GM12874 (cell line): Measurements from ENCODE around the gene ITGA1.

ENCODE experiments used
- TF ChIP-seq, protein P1 (sequence below): IDR thresholded peaks from 2 replicates; pipeline ENCODE4 v1.5.1; 2011; ENCODE audit warnings: low read depth, mild to moderate bottlenecking, control low read depth, low read length, moderate library complexity; ENCODE audit not compliant: insufficient read depth

Gene ITGA1

DNA sequence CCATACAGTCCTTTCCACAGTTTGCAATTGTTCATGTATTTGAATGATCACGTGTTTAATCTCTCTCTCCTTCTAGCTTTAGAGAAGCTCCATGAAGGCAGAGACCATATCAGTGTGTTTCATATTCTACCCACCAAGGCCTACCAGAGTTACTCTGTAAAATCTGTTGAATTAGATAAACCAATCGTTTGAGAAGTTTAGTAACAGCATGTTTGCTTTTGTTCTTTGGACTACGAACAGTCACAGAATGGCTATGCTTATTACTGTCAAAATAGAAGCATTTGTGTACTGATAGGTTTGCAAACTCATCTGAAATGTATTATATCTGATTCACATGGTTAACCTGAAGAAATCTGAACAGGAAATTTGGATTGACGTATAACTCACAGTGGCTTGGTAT, 93.8 kb downstream of the ITGA1 start:
- TF ChIP-seq, protein P1, sequence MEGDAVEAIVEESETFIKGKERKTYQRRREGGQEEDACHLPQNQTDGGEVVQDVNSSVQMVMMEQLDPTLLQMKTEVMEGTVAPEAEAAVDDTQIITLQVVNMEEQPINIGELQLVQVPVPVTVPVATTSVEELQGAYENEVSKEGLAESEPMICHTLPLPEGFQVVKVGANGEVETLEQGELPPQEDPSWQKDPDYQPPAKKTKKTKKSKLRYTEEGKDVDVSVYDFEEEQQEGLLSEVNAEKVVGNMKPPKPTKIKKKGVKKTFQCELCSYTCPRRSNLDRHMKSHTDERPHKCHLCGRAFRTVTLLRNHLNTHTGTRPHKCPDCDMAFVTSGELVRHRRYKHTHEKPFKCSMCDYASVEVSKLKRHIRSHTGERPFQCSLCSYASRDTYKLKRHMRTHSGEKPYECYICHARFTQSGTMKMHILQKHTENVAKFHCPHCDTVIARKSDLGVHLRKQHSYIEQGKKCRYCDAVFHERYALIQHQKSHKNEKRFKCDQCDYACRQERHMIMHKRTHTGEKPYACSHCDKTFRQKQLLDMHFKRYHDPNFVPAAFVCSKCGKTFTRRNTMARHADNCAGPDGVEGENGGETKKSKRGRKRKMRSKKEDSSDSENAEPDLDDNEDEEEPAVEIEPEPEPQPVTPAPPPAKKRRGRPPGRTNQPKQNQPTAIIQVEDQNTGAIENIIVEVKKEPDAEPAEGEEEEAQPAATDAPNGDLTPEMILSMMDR: no peak

DNA sequence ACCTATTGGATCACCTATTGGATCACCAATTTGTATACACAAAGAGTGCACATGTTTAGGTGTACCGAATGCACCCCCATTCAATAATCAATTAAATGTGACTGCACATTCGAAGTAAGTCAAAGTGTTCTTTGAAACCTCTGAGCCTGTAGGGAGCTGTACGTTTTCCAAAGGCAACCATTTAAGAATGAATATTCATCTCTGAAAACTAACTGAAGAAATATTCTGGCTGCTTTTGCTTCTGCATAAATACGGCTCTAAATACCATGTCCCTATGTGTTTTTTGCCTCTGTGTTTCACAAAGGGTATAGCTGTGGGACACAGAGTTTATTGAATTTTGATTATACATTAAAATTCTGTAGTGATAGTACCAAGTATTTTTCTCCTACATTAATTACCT, 95.4 kb downstream of the ITGA1 start:
- TF ChIP-seq, protein P1: no peak

DNA sequence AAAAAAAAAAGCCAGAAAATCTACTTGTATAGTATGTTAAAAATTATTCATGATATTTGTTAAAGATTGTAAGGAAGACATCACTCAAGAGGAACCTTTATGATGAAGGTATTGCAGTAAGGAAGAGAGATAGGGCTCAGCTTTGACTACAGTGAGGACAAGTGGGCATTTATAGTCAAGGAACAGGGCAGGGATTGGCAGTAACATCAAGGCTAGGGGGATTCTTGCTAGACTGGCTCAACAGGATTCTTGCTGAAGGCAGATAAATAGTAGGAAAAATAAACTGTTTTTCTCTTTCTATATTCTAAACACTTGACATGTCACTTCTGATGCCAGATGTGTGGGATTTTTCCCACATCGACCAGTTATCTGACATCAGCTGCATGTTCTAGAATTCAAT, 96.7 kb downstream of the ITGA1 start:
- TF ChIP-seq, protein P1: no peak

DNA sequence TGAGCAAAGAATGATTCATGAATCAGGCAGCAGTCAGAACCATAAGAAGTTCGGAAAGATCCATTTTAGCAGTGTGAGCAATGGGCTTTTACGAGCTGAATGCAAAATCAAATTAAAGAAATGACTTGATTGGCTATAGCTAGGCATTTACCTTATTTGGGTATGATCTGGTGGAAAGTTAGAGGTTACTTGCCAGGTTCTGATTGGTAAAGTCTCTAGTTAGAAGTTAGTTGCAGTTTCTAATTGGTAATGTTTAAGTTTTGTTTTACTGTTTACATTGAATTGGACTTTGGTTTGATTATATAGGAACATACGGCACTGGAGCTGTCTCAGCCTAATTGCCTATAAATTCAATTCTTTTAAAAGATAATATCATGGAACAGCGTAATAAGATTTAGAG, 97.9 kb downstream of the ITGA1 start:
- TF ChIP-seq, protein P1: no peak

DNA sequence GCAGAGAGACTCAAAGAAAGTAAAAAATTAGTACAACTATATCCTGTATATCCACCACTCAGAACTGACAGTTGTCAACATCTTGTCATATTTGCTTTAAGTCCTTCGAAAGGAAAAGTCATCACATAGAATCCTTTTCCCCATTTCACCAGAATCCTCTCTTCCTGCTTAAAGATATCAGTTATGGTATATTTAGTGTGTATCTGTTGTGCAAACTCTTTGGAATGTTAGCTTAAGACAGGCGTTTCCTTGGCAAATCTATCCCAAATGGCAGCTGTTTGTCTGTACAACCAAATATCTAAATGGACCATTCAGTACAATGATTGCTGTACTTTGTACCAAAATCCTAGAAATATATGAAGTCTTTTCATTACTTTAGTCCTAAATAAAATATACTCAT, 98.5 kb downstream of the ITGA1 start:
- TF ChIP-seq, protein P1: no peak

DNA sequence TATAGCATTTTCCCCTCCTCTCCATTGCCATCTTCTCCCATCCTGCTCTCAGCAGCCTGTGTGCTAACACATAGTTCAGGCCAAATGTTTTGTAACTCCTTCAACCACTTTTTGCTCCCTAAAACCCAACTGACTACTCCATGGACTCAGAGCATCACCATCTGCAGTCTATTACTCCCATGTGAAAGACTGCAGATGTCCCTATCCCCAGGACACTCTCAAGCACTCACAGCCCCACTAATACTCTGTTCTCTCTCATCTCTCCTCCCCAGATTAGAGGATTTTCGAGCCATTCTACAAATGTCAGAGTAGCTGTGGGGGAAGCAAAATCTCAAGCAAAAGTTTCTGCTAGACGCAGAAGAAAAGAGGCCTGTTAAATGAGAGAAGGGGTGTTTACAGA, 99.3 kb downstream of the ITGA1 start:
- TF ChIP-seq, protein P1: no peak

DNA sequence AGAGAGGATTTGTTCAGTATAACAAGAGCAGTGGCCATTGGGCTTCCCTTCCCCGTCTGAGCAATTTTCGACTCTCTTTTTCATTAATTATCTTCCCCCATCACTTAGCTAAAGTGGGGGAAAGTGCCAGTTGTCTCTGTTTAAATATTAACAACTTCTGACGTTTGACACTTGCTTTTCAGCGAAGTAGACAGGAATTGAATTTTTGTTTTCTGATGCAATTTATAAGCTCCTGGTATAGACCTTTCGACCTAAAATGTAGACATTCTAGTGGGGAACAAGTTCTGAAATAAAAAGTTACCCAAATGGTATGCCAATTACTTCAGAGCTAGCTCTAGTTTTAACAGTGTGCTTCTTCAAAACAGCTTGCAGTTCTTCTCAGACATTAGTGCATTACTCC, 100.6 kb downstream of the ITGA1 start:
- TF ChIP-seq, protein P1: no peak

DNA sequence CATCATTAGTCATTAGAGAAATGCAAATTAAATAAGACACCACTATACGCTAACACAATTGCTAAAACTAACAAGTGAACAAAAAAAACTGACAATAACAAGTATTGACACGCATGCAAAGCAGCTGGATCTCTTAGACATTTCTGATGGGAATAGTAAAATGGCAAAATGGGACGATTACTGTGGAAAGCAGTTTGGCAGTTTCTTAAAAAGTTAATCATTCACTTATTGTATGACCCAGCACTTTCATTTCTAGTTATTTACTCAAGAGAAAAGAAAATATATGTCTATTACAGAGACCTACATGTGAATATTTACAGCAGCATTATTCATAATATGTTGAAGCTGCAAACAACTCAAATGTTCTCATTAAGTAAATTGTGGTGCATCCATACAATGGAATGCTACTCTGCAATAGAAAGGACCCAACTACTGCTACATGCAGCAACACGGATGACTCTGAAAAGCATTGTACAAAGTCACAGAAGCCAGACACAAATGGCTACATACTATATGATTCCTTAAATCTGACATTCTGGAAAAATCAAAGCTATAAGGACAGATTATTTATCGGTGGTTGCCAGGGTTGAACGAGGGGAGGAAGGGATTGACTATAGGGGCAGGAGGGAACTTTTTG, 104.6 kb downstream of the ITGA1 start:
- TF ChIP-seq, protein P1: no peak
